K562 (cell line): ENCODE measurements around the gene ATAD2B. TPM values are rescaled to one million over a fixed set of nuclear protein-coding genes. Genes with fewer than 3 reads are reported as not detected.

ENCODE experiments used
- EP400 ChIP-seq: fragments of 450-650 bp; IDR thresholded peaks from 2 replicates; pipeline ENCODE4 v1.6.1; 2017; ENCODE audit warnings: antibody characterized with exemption, mild to moderate bottlenecking, moderate library complexity
- ETS1 ChIP-seq: conservative IDR thresholded peaks from 2 replicates; pipeline ENCODE4 v1.6.1; 2011; ENCODE audit warnings: low read depth, mild to moderate bottlenecking, low read length; ENCODE audit not compliant: control insufficient read depth
- HNRNPUL1 ChIP-seq: fragments of 200-400 bp; formaldehyde crosslinking; IDR thresholded peaks from 2 replicates; pipeline ENCODE4 v1.6.1; 2017; ENCODE audit warnings: low read length
- MCM5 ChIP-seq: fragments of 450-650 bp; IDR thresholded peaks from 2 replicates; pipeline ENCODE4 v1.6.1; 2016; ENCODE audit warnings: low read depth
- NR2C2 ChIP-seq, 2 experiments: fragments of 200-800 bp in 1 of 2; sonication (Bioruptor generic) in 1 of 2; sonication (generic) in 1 of 2; formaldehyde crosslinking in 1 of 2; IDR thresholded peaks; 2 replicates each; pipeline versions ENCODE4 v1.6.1 to v1.8.0; 2016 to 2022; ENCODE audit warnings: mild to moderate bottlenecking in 1 of 2, missing compliant biosample characterization in 1 of 2, missing genetic modification characterization in 1 of 2, missing genetic modification reagents in 1 of 2
- OTX1 ChIP-seq: fragments of 450-650 bp; formaldehyde crosslinking; IDR thresholded peaks from 2 replicates; pipeline ENCODE4 v1.4.0; 2022; ENCODE audit warnings: mild to moderate bottlenecking
- POLR3G ChIP-seq: IDR thresholded peaks from 2 replicates; pipeline ENCODE4 v1.6.1; 2011; ENCODE audit not compliant: insufficient read length, insufficient replicate concordance; ENCODE audit errors: extremely low read depth
- RBM34 ChIP-seq: fragments of 200-400 bp; formaldehyde crosslinking; IDR thresholded peaks from 2 replicates; pipeline ENCODE4 v1.6.1; 2018; ENCODE audit warnings: low read length, borderline replicate concordance; ENCODE audit not compliant: insufficient read depth
- RFX5 ChIP-seq: IDR thresholded peaks from 2 replicates; pipeline ENCODE4 v1.6.1; 2011; ENCODE audit warnings: low read depth, mild to moderate bottlenecking, improper control_type of control experiment, low read length
- ZNF707 ChIP-seq: fragments of 250-450 bp; sonication (Bioruptor Pico); conservative IDR thresholded peaks from 2 replicates; pipeline ENCODE4 v1.8.0; 2022; ENCODE audit warnings: inconsistent platforms, mild to moderate bottlenecking, moderate library complexity
- polyA plus RNA-seq, 8 experiments: library from polyadenylated mRNA; depleted of rRNA in 4 of 8; stranded (reverse) in 5 of 8; unstranded in 3 of 8; fragments of >200 nt; fragmentation: Nextera tagmentation in 2 of 8; fragmentation: Illumina TruSeq in 1 of 8; extraction: Ambion mirVana in 2 of 8; extraction: Trizol in 1 of 8; gene quantifications; 2 replicates each; pipeline versions ENCODE4 v1.2.1 to v1.2.3, GENCODE V29; 2011 to 2014; ENCODE audit warnings: inconsistent platforms in 1 of 8, missing spikeins in 1 of 8
- total RNA-seq, 7 experiments: library from RNA; depleted of rRNA in 6 of 7; stranded (reverse); fragments of >200 nt in 6 of 7; fragmentation: Illumina TruSeq in 2 of 7; extraction: Trizol in 2 of 7; gene quantifications; 2 replicates each; pipeline versions ENCODE4 v1.2.1 to v1.2.3, GENCODE V29; 2011 to 2021; ENCODE audit warnings: low replicate concordance in 1 of 7
- TF ChIP-seq, protein P1 (sequence below): fragments of 250-450 bp; sonication (Bioruptor Pico); IDR thresholded peaks from 2 replicates; pipeline ENCODE4 v1.4.0; 2020; ENCODE audit warnings: borderline replicate concordance
- TF ChIP-seq, protein P2 (sequence below): fragments of 450-650 bp; IDR thresholded peaks from 2 replicates; pipeline ENCODE4 v1.6.1; 2018; ENCODE audit not compliant: partially characterized antibody
- TF ChIP-seq, protein P3 (sequence below), 2 experiments: fragments of 450-650 bp; IDR thresholded peaks; 2 replicates each; pipeline ENCODE4 v1.6.1; 2016; ENCODE audit warnings: mild to moderate bottlenecking in 2 of 2, borderline replicate concordance in 1 of 2, low read depth in 1 of 2, moderate library complexity in 1 of 2

ATAD2B gene
- total and polyA plus RNA-seq, 9 of the 15 experiments (the other 6 are each of a cell fraction or from before 2014, with no cell fraction given), result 3.2 to 21.6 (median 11.4) TPM

DNA sequence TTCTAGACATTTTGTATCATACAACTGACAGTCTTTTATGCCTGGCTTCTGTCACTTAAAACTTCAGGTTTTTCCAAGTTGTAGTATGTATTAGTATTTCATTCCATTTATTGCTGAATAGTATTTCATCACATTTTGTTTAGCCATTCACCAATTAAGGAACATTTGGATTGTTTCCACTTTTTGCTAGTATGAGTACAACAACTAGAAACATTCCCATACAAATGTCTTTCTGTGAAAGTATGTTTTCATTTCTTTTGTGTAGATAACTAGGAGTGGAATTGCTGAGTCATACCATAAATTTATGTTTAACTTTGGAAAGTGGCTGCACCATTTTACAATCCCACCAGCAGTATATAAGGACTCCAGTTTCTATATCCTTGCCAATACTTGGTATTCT is 135.9 kb downstream of the ATAD2B start (continued):
- TF ChIP-seq OTX1 (no peak), RFX5 (no peak), RBM34 (no peak), ZNF707 (no peak), MCM5 (no peak), NR2C2 (CRISPR knock-in tag; IDR thresholded peaks at IDR 0.05) (no peak), NR2C2 (tag; IDR thresholded peaks at IDR 0.05) (no peak), ETS1 (no peak), EP400 (peak; percentile 50), POLR3G (no peak), HNRNPUL1 (no peak)
- TF ChIP-seq, protein P1, sequence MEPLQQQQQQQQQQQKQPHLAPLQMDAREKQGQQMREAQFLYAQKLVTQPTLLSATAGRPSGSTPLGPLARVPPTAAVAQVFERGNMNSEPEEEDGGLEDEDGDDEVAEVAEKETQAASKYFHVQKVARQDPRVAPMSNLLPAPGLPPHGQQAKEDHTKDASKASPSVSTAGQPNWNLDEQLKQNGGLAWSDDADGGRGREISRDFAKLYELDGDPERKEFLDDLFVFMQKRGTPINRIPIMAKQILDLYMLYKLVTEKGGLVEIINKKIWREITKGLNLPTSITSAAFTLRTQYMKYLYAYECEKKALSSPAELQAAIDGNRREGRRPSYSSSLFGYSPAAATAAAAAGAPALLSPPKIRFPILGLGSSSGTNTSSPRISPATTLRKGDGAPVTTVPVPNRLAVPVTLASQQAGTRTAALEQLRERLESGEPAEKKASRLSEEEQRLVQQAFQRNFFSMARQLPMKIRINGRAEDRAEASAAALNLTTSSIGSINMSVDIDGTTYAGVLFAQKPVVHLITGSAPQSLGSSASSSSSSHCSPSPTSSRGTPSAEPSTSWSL (CRISPR knock-in tag), result no peak
- TF ChIP-seq, protein P2, sequence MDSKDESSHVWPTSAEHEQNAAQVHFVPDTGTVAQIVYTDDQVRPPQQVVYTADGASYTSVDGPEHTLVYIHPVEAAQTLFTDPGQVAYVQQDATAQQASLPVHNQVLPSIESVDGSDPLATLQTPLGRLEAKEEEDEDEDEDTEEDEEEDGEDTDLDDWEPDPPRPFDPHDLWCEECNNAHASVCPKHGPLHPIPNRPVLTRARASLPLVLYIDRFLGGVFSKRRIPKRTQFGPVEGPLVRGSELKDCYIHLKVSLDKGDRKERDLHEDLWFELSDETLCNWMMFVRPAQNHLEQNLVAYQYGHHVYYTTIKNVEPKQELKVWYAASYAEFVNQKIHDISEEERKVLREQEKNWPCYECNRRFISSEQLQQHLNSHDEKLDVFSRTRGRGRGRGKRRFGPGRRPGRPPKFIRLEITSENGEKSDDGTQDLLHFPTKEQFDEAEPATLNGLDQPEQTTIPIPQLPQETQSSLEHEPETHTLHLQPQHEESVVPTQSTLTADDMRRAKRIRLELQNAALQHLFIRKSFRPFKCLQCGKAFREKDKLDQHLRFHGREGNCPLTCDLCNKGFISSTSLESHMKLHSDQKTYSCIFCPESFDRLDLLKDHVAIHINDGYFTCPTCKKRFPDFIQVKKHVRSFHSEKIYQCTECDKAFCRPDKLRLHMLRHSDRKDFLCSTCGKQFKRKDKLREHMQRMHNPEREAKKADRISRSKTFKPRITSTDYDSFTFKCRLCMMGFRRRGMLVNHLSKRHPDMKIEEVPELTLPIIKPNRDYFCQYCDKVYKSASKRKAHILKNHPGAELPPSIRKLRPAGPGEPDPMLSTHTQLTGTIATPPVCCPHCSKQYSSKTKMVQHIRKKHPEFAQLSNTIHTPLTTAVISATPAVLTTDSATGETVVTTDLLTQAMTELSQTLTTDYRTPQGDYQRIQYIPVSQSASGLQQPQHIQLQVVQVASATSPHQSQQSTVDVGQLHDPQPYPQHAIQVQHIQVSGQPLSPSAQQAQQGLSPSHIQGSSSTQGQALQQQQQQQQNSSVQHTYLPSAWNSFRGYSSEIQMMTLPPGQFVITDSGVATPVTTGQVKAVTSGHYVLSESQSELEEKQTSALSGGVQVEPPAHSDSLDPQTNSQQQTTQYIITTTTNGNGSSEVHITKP, result no peak
- TF ChIP-seq, protein P3, sequence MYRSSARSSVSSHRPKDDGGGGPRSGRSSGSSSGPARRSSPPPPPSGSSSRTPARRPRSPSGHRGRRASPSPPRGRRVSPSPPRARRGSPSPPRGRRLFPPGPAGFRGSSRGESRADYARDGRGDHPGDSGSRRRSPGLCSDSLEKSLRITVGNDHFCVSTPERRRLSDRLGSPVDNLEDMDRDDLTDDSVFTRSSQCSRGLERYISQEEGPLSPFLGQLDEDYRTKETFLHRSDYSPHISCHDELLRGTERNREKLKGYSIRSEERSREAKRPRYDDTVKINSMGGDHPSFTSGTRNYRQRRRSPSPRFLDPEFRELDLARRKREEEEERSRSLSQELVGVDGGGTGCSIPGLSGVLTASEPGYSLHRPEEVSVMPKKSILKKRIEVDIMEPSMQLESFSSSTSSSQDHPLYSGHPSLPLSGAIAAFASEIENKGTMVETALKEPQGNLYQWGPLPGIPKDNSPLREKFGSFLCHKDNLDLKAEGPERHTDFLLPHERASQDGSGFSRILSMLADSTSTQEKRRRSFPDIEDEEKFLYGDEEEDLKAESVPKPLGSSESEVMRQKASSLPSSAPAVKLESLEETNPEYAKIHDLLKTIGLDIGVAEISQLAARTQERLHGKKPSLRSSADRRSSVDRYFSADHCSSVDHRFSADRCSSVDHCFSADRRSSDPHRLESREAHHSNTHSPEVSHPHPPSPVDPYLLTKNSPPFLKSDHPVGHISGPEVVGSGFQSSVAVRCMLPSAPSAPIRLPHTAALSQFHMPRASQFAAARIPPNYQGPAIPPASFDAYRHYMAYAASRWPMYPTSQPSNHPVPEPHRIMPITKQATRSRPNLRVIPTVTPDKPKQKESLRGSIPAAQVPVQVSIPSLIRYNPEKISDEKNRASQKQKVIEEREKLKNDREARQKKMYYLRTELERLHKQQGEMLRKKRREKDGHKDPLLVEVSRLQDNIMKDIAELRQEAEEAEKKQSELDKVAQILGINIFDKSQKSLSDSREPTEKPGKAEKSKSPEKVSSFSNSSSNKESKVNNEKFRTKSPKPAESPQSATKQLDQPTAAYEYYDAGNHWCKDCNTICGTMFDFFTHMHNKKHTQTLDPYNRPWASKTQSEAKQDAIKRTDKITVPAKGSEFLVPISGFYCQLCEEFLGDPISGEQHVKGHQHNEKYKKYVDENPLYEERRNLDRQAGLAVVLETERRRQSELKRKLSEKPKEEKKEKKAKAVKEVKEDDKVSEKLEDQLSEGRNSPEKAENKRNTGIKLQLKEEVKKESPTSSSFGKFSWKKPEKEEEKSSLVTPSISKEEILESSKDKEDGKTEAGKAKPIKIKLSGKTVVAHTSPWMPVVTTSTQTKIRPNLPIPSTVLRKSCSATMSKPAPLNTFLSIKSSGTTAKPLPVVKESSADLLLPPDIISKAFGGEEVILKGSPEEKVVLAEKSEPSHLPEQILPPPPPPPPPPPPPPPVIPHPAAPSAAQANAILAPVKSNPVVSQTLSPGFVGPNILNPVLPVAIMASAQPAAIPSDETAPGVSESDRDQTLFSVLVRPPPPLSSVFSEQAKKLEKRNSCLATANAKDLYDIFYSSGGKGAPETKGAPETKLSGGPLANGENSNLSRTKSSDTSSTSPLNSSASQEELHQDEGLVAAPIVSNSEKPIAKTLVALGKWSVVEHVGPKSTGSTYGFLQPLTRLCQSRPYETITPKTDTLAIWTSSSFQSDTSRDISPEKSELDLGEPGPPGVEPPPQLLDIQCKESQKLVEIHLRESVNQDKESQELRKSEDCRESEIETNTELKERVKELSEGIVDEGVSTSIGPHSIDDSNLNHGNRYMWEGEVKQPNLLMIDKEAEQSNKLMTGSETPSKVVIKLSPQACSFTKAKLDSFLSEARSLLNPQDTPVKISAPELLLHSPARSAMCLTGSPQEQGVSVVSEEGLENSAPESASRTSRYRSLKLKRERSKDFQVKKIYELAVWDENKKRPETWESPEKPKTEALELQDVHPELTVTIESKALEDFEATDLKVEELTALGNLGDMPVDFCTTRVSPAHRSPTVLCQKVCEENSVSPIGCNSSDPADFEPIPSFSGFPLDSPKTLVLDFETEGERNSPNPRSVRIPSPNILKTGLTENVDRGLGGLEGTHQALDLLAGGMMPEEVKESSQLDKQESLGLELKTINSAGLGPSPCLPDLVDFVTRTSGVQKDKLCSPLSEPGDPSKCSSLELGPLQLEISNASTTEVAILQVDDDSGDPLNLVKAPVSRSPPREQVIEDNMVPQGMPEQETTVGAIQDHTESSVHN (IDR thresholded peaks at IDR 0.05; ENCODE audit: borderline replicate concordance in 1 of 2, low read depth in 1 of 2), result no peak
